Osteocyte (in vitro differentiated cells): ENCODE data around the gene FOXL3. TPM values are rescaled to one million over a fixed set of nuclear protein-coding genes. Genes with fewer than 3 reads are reported as not detected.

Source experiments
- DNase-seq: peaks from one replicate; pipeline ENCODE4 v3.0.0; 2021; ENCODE audit warnings: mixed read lengths; ENCODE audit not compliant: unreplicated experiment; ENCODE audit errors: extremely low spot score
- H3K27ac Mint-ChIP-seq: one replicate; pipeline ENCODE4 v1.8.0; 2021; ENCODE audit warnings: mild to moderate bottlenecking, mixed read lengths; ENCODE audit not compliant: unreplicated experiment
- H3K27me3 Mint-ChIP-seq: one replicate; pipeline ENCODE4 v1.8.0; 2021; ENCODE audit warnings: mixed read lengths; ENCODE audit not compliant: unreplicated experiment
- H3K36me3 Mint-ChIP-seq: one replicate; pipeline ENCODE4 v1.8.0; 2021; ENCODE audit warnings: mixed read lengths; ENCODE audit not compliant: unreplicated experiment
- H3K4me1 Mint-ChIP-seq: one replicate; pipeline ENCODE4 v1.8.0; 2021; ENCODE audit warnings: mixed read lengths; ENCODE audit not compliant: unreplicated experiment
- H3K4me3 Mint-ChIP-seq: one replicate; pipeline ENCODE4 v1.8.0; 2021; ENCODE audit warnings: mild to moderate bottlenecking, moderate library complexity, mixed read lengths; ENCODE audit not compliant: unreplicated experiment
- H3K9me3 Mint-ChIP-seq: one replicate; pipeline ENCODE4 v1.8.0; 2021; ENCODE audit warnings: mixed read lengths; ENCODE audit not compliant: unreplicated experiment
- total RNA-seq: library from RNA; stranded (reverse); gene quantifications from 2 replicates; pipeline ENCODE4 v1.2.1, GENCODE V29; 2021
- TF ChIP-seq, protein P1 (sequence below): fragments of 200-600 bp; sonication (generic); IDR thresholded peaks from 2 replicates; pipeline ENCODE4 v1.5.0; 2021; ENCODE audit warnings: antibody characterized with exemption, mild to moderate bottlenecking, moderate library complexity

The FOXL3 gene
- total RNA-seq, 1 donor from 2014 or later, result not detected

DNA sequence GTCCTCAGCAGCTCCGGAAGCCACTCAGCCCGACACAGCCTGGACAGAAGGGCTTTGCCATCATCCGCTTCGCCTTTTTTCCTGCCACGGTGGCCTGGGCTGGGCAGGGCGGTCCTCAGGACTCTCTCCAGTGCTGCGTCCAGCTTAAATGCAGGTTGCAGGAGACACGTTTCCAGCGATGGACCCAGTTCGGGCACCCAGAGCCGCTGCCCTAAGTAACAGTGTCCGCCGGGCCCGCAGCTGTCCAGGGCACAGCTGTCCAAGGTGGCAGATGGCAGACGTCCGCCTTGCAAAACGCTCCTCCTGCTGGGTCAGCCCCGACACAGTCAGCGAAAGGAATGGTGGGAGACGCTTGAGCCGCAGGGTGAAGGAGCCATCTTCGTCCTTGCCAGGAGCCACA lies 37.0 kb upstream of the FOXL3 start:
- H3K27me3 Mint-ChIP-seq, result no peaks in the 10 kb centered on the region
- no peak overlapping the region for H3K4me3 Mint-ChIP-seq
- H3K36me3 Mint-ChIP-seq, result peaks cover 49% of the 10 kb centered on the region
- TF ChIP-seq, protein P1, sequence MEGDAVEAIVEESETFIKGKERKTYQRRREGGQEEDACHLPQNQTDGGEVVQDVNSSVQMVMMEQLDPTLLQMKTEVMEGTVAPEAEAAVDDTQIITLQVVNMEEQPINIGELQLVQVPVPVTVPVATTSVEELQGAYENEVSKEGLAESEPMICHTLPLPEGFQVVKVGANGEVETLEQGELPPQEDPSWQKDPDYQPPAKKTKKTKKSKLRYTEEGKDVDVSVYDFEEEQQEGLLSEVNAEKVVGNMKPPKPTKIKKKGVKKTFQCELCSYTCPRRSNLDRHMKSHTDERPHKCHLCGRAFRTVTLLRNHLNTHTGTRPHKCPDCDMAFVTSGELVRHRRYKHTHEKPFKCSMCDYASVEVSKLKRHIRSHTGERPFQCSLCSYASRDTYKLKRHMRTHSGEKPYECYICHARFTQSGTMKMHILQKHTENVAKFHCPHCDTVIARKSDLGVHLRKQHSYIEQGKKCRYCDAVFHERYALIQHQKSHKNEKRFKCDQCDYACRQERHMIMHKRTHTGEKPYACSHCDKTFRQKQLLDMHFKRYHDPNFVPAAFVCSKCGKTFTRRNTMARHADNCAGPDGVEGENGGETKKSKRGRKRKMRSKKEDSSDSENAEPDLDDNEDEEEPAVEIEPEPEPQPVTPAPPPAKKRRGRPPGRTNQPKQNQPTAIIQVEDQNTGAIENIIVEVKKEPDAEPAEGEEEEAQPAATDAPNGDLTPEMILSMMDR, result no peak
- DNase-seq, result no peak
- no peak overlapping the region for H3K27ac Mint-ChIP-seq
- no peaks in the 10 kb centered on the region for H3K9me3 Mint-ChIP-seq
- H3K4me1 Mint-ChIP-seq, result peaks cover 1% of the 10 kb centered on the region

DNA sequence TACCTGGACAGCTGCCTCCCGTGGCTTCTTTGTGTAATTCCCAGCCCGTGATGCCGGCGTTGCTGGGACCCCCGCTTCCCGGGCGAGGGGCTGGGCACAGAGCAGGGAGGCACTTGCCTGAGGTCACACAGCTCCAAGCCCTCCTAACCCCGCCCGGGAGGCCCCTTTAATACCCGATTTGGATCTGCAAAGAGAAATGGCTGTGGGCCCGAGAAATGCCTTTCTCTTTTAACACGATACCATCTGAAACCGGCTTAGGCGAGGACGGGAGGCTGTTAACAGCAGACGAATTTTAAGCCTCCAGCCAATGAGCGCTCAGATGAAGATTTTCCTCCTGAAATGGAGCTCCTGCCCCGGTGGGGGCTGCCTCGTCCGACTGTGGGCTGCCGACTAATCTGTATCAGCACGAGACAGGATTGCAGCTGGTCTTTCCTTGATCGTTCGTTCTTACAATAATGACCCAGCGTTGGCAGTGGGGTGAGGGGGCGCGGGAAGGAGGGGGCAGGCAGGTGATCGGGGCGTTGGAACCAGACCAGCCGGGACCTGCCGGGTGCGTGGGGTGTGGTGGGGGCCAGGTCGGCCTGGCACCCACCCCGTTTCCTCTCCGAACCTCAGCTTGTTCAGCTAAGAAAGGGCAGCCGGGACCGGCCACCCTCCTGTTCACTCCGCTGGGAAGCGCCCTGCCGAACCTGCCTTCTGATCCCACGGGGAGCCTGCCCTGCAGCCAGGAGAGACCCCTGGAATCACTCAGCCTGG lies 36.2 kb upstream of the FOXL3 start:
- Mint-ChIP-seq H3K4me1 (peaks cover 1% of the 10 kb centered on the region), H3K27ac (no peak overlapping the region), H3K4me3 (no peak overlapping the region), H3K9me3 (no peaks in the 10 kb centered on the region), H3K36me3 (peaks cover 50% of the 10 kb centered on the region), H3K27me3 (no peaks in the 10 kb centered on the region)
- DNase-seq, result no peak
- TF ChIP-seq, protein P1, result no peak

DNA sequence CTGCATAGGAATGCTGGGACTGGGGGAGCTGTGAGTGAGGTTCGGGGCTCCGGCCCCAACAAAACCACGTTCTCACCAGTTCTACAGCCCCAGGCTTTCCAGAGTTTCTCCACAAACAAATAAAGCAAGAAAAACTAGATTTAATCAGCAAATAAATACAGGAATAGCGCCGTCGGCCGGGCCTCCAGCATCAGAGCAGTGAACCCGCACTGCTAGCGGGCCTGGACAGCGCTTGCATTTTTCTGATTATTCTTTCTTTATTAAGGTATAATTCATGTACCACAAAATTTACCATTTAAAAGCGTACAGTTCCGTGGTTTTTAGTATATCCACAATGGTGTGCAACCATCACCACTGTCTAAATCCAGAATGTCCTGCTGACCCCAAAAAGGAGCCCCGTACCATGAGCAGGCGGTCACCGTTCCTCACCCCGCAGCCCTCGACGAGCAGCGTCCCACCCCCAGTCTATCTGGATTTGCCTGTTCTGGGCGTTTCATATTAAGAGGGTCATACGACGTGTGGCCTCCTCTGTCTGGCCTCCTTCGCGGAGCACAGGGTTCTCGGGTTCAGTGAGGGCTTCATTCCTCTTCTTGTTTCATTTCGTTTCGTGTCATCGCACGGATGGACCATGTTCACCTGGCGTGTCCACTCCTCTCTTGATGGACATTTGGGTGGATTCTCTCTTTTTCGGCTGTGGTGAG lies 35.5 kb upstream of the FOXL3 start:
- DNase-seq, result no peak
- Mint-ChIP-seq H3K36me3 (peaks cover 49% of the 10 kb centered on the region), H3K9me3 (no peaks in the 10 kb centered on the region), H3K4me1 (no peaks in the 10 kb centered on the region), H3K27ac (no peak overlapping the region), H3K4me3 (no peak overlapping the region), H3K27me3 (no peaks in the 10 kb centered on the region)
- TF ChIP-seq, protein P1, result no peak

DNA sequence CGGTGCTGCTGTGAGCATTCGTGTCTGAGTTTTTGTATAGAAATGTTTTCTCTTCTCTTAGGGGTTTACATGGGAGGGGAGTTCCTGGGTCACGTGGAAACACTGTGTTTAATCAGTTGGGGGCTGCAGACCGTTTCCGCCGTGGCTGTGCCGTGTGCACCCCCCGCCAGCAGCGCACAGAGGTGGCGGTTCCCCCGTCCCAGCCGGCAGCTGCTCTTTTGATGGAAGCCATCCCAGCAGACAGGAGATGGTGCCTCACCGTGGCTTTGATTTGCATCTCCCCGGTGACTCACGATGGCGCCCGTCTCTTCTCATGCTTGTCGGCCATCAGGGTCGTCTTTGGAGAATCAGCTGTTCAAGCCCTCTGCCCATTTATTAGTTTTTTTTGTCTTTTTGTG lies 34.9 kb upstream of the FOXL3 start:
- peaks cover 50% of the 10 kb centered on the region for H3K36me3 Mint-ChIP-seq
- H3K9me3 Mint-ChIP-seq, result no peaks in the 10 kb centered on the region
- H3K27me3 Mint-ChIP-seq, result no peaks in the 10 kb centered on the region
- no peak overlapping the region for H3K27ac Mint-ChIP-seq
- no peaks in the 10 kb centered on the region for H3K4me1 Mint-ChIP-seq
- TF ChIP-seq, protein P1, result no peak
- DNase-seq, result no peak
- H3K4me3 Mint-ChIP-seq, result no peak overlapping the region

DNA sequence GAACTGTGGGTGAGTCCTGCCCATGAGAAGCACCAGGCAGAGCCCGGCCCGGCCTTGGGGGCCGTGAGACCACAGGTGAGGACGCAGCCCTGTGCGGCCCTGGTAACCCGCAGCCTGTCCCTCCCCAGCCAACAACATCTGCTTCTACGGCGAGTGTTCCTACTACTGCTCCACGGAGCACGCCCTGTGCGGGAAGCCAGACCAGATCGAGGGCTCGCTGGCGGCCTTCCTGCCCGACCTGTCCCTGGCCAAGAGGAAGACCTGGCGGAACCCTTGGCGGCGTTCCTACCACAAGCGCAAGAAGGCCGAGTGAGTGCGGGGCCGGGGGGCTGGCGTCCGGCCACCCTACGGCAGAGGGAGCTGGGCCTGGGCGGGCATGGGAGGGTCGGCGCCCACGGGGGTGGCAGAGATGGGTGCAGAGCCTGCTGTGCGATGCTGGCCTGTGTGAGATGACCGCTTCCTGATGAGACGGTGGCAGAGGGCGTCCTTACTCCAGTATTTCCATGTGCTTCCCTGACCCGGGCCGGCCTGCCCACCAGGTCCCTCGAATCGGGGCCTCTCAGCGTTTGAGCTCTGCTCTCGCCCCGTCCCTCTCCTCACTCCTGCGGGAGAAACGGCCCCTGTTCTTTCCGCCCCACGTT lies 34.1 kb upstream of the FOXL3 start:
- TF ChIP-seq, protein P1, result no peak
- Mint-ChIP-seq H3K36me3 (peaks cover 51% of the 10 kb centered on the region), H3K27ac (no peak overlapping the region), H3K27me3 (no peaks in the 10 kb centered on the region), H3K9me3 (no peaks in the 10 kb centered on the region), H3K4me3 (no peak overlapping the region), H3K4me1 (no peaks in the 10 kb centered on the region)
- no peak for DNase-seq
